Hematopoietic multipotent progenitor cell (in vitro differentiated cells): Measurements from ENCODE around the gene DIS3L. TPM values are rescaled to one million over a fixed set of nuclear protein-coding genes. Genes with fewer than 3 reads are reported as not detected.
"Not testable (repeated sequence)": the region's sequence is repeated elsewhere in the genome, so short reads cannot be mapped to it uniquely, and the experiment has no call there.

Experiments
- DNase-seq, 3 donors: peaks; one replicate each; pipeline ENCODE4 v3.0.0-alpha.2; 2011 to 2015; ENCODE audit warnings: low read depth in 2 of 3, low spot score in 2 of 3
- total RNA-seq: library from RNA; depleted of rRNA; stranded (reverse); fragments of >200 nt; gene quantifications from one replicate; pipeline ENCODE4 v1.2.3, GENCODE V29; 2012

Gene DIS3L
- 21.3 TPM for total RNA-seq

GRCh38 chr15:66293419-66294156, at the start of gene DIS3L:
TSS of gene DIS3L (plus strand) at chr15:66293568. CDS start at chr15:66293597, 29 bp downstream.
- DNase-seq = peak; percentile 51 to 73 (median 70)

GRCh38 chr15:66245832-66246231, 47.5 kb upstream of the DIS3L start:
- DNase-seq = not testable (repeated sequence)

- no peak for DNase-seq
These were observed 46.4 kb upstream of the DIS3L start for GRCh38 chr15:66246937-66247336.

GRCh38 chr15:66249605-66250174, 43.7 kb upstream of the DIS3L start:
- no peak for DNase-seq

- DNase-seq = no peak
These were observed 42.1 kb upstream of the DIS3L start for GRCh38 chr15:66251065-66251789.

GRCh38 chr15:66251790-66252684, 41.3 kb upstream of the DIS3L start:
- DNase-seq = peak in 2 of 3 donors; percentile 37 to 43

- DNase-seq = peak in 1 of 3 donors; percentile 40
These were observed 40.5 kb upstream of the DIS3L start for GRCh38 chr15:66252685-66253417.

GRCh38 chr15:66253418-66254088, 39.8 kb upstream of the DIS3L start, which contains the start of gene MEGF11:
TSS of gene MEGF11 (minus strand) at chr15:66253750. CDS start at chr15:66128403, 125,347 bp downstream.
- DNase-seq = no peak

- peak in 1 of 3 donors; percentile 15 for DNase-seq
These were observed 39.0 kb upstream of the DIS3L start for GRCh38 chr15:66254089-66254950.

GRCh38 chr15:66254951-66255676, 38.3 kb upstream of the DIS3L start:
- peak in 1 of 3 donors; percentile 18 for DNase-seq

GRCh38 chr15:66256692-66257091, 36.7 kb upstream of the DIS3L start:
- no peak for DNase-seq

- no peak for DNase-seq
These were observed 32.3 kb upstream of the DIS3L start for GRCh38 chr15:66261056-66261455.

GRCh38 chr15:66262837-66263236, 30.5 kb upstream of the DIS3L start:
- DNase-seq = not testable (repeated sequence)

GRCh38 chr15:66264859-66265513, 28.4 kb upstream of the DIS3L start:
- DNase-seq = no peak

GRCh38 chr15:66269326-66270090, 23.9 kb upstream of the DIS3L start:
- no peak for DNase-seq

- DNase-seq = no peak
These were observed 22.4 kb upstream of the DIS3L start for GRCh38 chr15:66270932-66271331.
